Esophagus muscularis mucosa (tissue), 4 donors: ENCODE data around the gene SIPA1L3.
"Not testable (repeated sequence)": the region's sequence is repeated elsewhere in the genome, so short reads cannot be mapped to it uniquely, and the experiment has no call there.

Experiments
- EP300 ChIP-seq: sonication (generic); formaldehyde crosslinking; IDR thresholded peaks from one replicate; pipeline ENCODE4 v1.6.1; 2017; ENCODE audit warnings: antibody characterized with exemption
- POLR2AphosphoS5 ChIP-seq, 2 donors: sonication (generic); formaldehyde crosslinking; IDR thresholded peaks; one replicate each; pipeline ENCODE4 v1.6.1; 2017; ENCODE audit warnings: antibody characterized with exemption in 2 of 2
- TF ChIP-seq, protein P1 (sequence below), 3 experiments: fragments of 200-600 bp in 2 of 3; fragments of 450-650 bp in 1 of 3; sonication (generic) in 2 of 3; IDR thresholded peaks; one replicate each; pipeline ENCODE4 v1.5.1; 2017 to 2019; ENCODE audit warnings: antibody characterized with exemption in 3 of 3, mild to moderate bottlenecking in 2 of 3, moderate library complexity in 1 of 3

DNA sequence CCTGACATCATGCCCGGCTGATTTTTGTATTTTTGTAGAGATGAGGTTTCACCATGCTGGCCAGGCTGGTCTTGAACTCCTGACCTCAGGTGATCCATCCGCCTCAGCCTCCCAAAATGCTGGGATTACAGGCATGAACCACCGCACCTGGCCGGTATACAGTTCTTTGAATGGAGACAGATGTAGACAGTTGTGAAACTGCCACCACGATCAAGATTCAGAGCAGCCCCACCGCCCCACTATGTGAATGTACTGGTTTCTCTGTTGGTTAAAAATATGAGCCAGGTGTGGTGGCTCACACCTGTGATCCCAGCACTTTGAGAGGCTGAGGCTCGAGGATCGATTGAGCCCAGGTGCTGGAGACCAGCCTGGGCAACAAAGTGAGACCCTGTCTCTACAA lies 123.0 kb downstream of the SIPA1L3 start:
- TF ChIP-seq, protein P1, sequence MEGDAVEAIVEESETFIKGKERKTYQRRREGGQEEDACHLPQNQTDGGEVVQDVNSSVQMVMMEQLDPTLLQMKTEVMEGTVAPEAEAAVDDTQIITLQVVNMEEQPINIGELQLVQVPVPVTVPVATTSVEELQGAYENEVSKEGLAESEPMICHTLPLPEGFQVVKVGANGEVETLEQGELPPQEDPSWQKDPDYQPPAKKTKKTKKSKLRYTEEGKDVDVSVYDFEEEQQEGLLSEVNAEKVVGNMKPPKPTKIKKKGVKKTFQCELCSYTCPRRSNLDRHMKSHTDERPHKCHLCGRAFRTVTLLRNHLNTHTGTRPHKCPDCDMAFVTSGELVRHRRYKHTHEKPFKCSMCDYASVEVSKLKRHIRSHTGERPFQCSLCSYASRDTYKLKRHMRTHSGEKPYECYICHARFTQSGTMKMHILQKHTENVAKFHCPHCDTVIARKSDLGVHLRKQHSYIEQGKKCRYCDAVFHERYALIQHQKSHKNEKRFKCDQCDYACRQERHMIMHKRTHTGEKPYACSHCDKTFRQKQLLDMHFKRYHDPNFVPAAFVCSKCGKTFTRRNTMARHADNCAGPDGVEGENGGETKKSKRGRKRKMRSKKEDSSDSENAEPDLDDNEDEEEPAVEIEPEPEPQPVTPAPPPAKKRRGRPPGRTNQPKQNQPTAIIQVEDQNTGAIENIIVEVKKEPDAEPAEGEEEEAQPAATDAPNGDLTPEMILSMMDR (IDR thresholded peaks at IDR 0.05): not testable (repeated sequence)
- not testable (repeated sequence) for TF ChIP-seq POLR2AphosphoS5 (IDR thresholded peaks at IDR 0.05); EP300
